Thoracic aorta (tissue), 2 donors: Measurements from ENCODE around the gene SLFNL1. TPM values are rescaled to one million over a fixed set of nuclear protein-coding genes. Genes with fewer than 3 reads are reported as not detected.

Source experiments
- ATAC-seq: fragments of 150-250 bp; one replicate; pipeline ENCODE4 v1.8.0; 2017; ENCODE audit warnings: low read depth; ENCODE audit not compliant: insufficient number of reproducible peaks, low FRiP score
- DNase-seq: peaks from one replicate; pipeline ENCODE4 v3.0.0-alpha.2; 2020; ENCODE audit warnings: low spot score
- H3K27ac ChIP-seq, 2 donors: fragments of 200-600 bp; sonication (generic); 1 replicate in 1 of 2; 2 replicates in 1 of 2; pipeline ENCODE4 v1.5.1; 2016; ENCODE audit warnings: mild to moderate bottlenecking in 2 of 2, moderate library complexity in 2 of 2
- H3K27me3 ChIP-seq: fragments of 200-600 bp; sonication (generic); replicated peaks from 2 replicates; pipeline ENCODE4 v1.6.0; 2016; ENCODE audit warnings: mild to moderate bottlenecking; ENCODE audit not compliant: insufficient read depth
- H3K36me3 ChIP-seq: fragments of 200-600 bp; sonication (generic); one replicate; pipeline ENCODE4 v1.5.1; 2016
- H3K4me1 ChIP-seq, 2 donors: fragments of 200-600 bp; sonication (generic); 1 replicate in 1 of 2; 2 replicates in 1 of 2; pipeline versions ENCODE4 v1.5.1 to v1.6.0; 2016; ENCODE audit warnings: low read depth in 2 of 2, mild to moderate bottlenecking in 1 of 2; ENCODE audit not compliant: control insufficient read depth in 1 of 2
- H3K4me3 ChIP-seq: fragments of 200-600 bp; sonication (generic); 2 replicates; pipeline ENCODE4 v1.5.1; 2016; ENCODE audit warnings: mild to moderate bottlenecking
- H3K9me3 ChIP-seq: fragments of 200-600 bp; sonication (generic); 2 replicates; pipeline ENCODE4 v1.5.1; 2016
- total RNA-seq, 2 donors: library from RNA; depleted of rRNA; stranded (reverse); fragments of >200 nt; gene quantifications; one replicate each; pipeline versions ENCODE4 v1.1.0 to v1.2.3, GENCODE V29; 2016
- TF ChIP-seq, protein P1 (sequence below): fragments of 200-600 bp; sonication (generic); IDR thresholded peaks from one replicate; pipeline ENCODE4 v1.5.1; 2019; ENCODE audit warnings: antibody characterized with exemption

Gene SLFNL1
- total RNA-seq, 2 donors from 2014 or later = 0.68 to 1.3 TPM

DNA sequence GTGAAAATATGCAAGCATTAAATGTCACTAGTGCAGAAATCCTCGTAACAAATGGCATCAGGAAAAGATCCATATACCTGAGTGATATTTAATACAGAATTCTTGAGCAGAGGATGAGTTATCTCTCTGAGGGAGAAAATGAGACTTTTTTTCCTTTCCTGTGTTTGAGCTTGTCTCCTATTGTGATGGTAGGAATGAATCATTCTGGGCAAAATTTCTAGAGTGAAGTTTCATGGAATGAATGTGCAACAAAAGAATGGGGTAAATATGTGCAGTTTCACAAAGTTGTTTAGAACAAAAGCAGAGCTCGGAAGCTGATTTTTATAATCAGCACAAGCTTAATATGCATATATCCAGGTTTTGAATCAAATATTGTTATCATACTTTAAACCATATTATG is 37.5 kb downstream of the SLFNL1 start:
- Histone ChIP-seq H3K9me3 (no peaks in the 10 kb centered on the region), H3K27me3 (no peaks in the 10 kb centered on the region), H3K36me3 (peaks cover 19% of the 10 kb centered on the region), H3K4me3 (peak overlapping the region; percentile 87), H3K27ac (peak overlapping the region; percentile 93), H3K4me1 (peaks cover 36 to 86% of the 10 kb centered on the region in 2 donors)
- TF ChIP-seq, protein P1, sequence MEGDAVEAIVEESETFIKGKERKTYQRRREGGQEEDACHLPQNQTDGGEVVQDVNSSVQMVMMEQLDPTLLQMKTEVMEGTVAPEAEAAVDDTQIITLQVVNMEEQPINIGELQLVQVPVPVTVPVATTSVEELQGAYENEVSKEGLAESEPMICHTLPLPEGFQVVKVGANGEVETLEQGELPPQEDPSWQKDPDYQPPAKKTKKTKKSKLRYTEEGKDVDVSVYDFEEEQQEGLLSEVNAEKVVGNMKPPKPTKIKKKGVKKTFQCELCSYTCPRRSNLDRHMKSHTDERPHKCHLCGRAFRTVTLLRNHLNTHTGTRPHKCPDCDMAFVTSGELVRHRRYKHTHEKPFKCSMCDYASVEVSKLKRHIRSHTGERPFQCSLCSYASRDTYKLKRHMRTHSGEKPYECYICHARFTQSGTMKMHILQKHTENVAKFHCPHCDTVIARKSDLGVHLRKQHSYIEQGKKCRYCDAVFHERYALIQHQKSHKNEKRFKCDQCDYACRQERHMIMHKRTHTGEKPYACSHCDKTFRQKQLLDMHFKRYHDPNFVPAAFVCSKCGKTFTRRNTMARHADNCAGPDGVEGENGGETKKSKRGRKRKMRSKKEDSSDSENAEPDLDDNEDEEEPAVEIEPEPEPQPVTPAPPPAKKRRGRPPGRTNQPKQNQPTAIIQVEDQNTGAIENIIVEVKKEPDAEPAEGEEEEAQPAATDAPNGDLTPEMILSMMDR = no peak
- ATAC-seq (no peak), DNase-seq (no peak)

DNA sequence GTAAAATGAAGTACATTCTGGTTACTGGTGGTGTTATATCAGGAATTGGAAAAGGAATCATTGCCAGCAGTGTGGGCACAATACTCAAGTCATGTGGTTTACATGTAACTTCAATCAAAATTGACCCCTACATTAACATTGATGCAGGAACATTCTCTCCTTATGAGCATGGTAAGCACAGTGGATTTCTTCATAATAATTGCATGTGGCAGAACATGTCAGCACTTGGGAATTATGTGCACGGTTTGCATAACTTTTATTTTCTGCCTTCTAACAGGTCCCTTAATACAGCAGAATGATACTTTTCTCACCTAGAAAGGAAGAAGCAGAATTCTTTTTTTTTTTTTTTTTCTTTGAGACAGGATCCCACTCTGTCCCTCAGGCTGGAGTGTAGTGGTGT is 38.2 kb downstream of the SLFNL1 start:
- Histone ChIP-seq H3K27me3 (no peaks in the 10 kb centered on the region), H3K4me3 (peak overlapping the region; percentile 87), H3K27ac (peak overlapping the region; percentile 93), H3K36me3 (peaks cover 11% of the 10 kb centered on the region), H3K4me1 (peaks cover 39 to 87% of the 10 kb centered on the region in 2 donors), H3K9me3 (no peaks in the 10 kb centered on the region)
- DNase-seq (no peak), ATAC-seq (no peak)
- TF ChIP-seq, protein P1 = no peak

DNA sequence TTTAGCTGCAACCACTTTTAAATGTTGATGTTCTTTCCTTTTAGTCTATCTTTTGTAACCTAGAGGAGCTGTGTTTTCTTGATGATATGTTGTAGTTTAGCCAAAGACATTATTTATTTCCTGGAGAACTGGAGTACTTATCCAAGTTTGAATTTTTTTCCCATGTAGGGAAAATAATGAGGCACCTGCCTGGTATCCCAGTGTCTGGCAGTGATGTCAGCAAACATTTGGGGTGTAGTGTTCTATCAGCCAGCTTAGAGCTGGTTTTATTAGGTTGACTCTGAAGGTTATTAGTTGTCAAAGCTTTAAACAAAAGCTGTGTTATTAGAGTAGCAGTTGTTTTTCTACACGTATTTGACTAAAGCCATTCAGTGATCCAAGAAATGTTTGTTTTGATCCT is 38.8 kb downstream of the SLFNL1 start:
- Histone ChIP-seq H3K4me1 (peaks cover 43 to 86% of the 10 kb centered on the region in 2 donors), H3K9me3 (no peaks in the 10 kb centered on the region), H3K4me3 (peak overlapping the region; percentile 87), H3K27ac (peak overlapping the region; percentile 93), H3K36me3 (peaks cover 8% of the 10 kb centered on the region), H3K27me3 (no peaks in the 10 kb centered on the region)
- TF ChIP-seq, protein P1 = no peak
- ATAC-seq = peak; percentile 3
- DNase-seq = no peak

DNA sequence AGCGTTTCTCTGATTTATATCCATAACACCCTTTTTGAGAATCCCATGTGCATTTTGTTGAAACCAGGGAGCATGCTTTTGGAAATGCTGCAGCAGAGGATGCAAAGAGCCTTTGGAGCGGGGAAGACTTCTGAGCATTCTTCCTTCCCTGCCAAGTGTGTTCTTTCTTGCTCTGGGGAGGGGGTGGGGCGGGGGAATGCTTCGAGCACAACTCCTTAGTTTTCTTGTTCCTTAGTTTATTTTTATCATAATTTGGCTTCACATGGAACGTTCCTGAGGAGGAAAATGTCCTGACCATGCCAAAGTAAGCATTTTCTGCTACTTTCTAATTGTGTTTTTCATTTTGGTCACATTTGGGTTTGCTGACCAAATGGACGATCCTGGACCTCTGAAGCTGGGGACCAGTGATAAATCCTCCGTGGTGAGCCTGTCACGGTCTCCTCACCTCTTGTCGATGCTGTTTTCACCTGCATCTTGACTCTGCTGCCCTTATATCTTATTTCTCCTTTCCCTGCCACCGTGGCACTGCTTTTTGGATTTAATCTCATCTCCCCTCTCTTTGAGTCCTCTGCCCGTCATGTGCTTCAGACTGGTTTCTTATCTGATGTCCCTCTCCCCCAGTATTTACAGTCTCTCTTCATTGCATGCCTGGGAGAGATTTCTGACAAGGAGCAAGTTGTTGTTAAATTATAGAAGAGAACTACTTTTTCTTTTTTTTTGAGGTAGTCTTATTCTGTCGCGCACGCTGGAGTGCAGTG is 39.7 kb downstream of the SLFNL1 start:
- ATAC-seq = peak; percentile 28
- no peak for DNase-seq
- Histone ChIP-seq H3K4me3 (peak overlapping the region; percentile 87), H3K36me3 (peaks cover 4% of the 10 kb centered on the region), H3K9me3 (no peaks in the 10 kb centered on the region), H3K27me3 (no peaks in the 10 kb centered on the region), H3K27ac (peak overlapping the region; percentile 93), H3K4me1 (peaks cover 46 to 86% of the 10 kb centered on the region in 2 donors)
- TF ChIP-seq, protein P1 = no peak

DNA sequence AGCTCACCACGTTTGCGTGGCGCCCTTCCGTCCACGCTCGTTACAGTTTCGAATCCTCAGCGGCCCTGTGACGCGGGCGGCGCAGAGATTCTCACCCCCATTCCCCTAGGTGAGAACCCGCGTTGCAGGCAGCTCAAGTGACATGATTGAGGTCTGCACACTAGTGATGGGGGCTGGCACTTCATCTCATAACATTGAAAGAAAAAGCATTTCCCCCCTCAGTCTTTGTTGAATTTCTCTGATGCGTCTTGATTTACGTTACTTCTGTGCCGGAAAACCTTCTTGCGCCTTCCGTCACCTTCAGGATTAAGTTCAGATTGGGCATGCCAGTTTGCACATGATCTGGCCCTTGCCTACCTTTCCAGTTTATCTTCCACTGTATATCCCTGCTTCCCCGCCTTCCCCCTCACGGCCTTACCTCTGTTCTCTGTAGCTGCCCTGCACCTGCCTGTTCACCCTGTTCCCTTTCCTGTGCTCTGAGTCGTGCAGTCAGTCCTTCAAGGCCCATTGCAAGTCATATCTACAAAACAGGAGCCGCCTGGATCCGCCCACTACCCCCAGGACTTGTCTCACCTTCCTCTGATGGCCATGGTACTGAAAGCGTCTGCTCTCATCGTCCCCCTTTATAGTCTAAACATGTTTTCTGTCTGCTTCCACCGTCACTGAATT is 40.9 kb downstream of the SLFNL1 start:
- Histone ChIP-seq H3K9me3 (no peaks in the 10 kb centered on the region), H3K27me3 (no peaks in the 10 kb centered on the region), H3K27ac (peak overlapping the region; percentile 93), H3K36me3 (no peaks in the 10 kb centered on the region), H3K4me1 (peaks cover 33 to 80% of the 10 kb centered on the region in 2 donors), H3K4me3 (peak overlapping the region; percentile 87)
- DNase-seq (no peak), ATAC-seq (no peak)
- TF ChIP-seq, protein P1 = no peak
